T-helper 1 cell treated with Interleukin-12 subunit alpha and Interleukin-12 subunit beta and Interleukin-4 antibody, amounts not matched to agents 30 ng/mL and 1 ng/mL, for 36 hours (primary cell): ENCODE results near the gene MBP. TPM values are rescaled to one million over a fixed set of nuclear protein-coding genes. Genes with fewer than 3 reads are reported as not detected.
"Not testable (repeated sequence)": the region's sequence is repeated elsewhere in the genome, so short reads cannot be mapped to it uniquely, and the experiment has no call there.

Experiments
- intact Hi-C: fragments of 100-400 bp; cut with micrococcal nuclease; formaldehyde crosslinking; loops from one replicate; pipeline ENCODE4 v1.15.1; 2024
- total RNA-seq: library from RNA; stranded (reverse); gene quantifications from 2 replicates; pipeline ENCODE4 v1.2.3, GENCODE V29; 2022

MBP gene
- total RNA-seq, 1 donor from 2014 or later = 92.0 TPM

GRCh38 chr18:76979906-76980305, 152.7 kb downstream of the MBP start:
- intact Hi-C loops = loop anchor here (5.0 kb wide), 2 partner anchors 158 to 672 kb away; partner anchors contain the start of gene ZNF236

GRCh38 chr18:76979111-76979751, 153.4 kb downstream of the MBP start:
- intact Hi-C loops = no loop called here

GRCh38 chr18:76978616-76979015, 154.0 kb downstream of the MBP start:
- intact Hi-C loops = no loop called here

- intact Hi-C loops = no loop called here
These were observed 154.8 kb downstream of the MBP start for GRCh38 chr18:76977684-76978232.

- intact Hi-C loops = no loop called here
These were observed 155.4 kb downstream of the MBP start for GRCh38 chr18:76977108-76977621.

- intact Hi-C loops = no loop called here
These were observed 156.9 kb downstream of the MBP start for GRCh38 chr18:76975577-76976110.

- intact Hi-C loops = no loop called here
These were observed 158.2 kb downstream of the MBP start for GRCh38 chr18:76974386-76974785.

- intact Hi-C loops = no loop called here
These were observed 158.9 kb downstream of the MBP start for GRCh38 chr18:76973520-76974266.

GRCh38 chr18:76972846-76973519, 159.6 kb downstream of the MBP start:
- intact Hi-C loops = no loop called here

- intact Hi-C loops = no loop called here
These were observed 160.3 kb downstream of the MBP start for GRCh38 chr18:76972241-76972640.

GRCh38 chr18:76970770-76971559, 161.6 kb downstream of the MBP start:
- intact Hi-C loops = no loop called here

GRCh38 chr18:76967721-76968472, 164.7 kb downstream of the MBP start:
- intact Hi-C loops = no loop called here

- intact Hi-C loops = not testable (repeated sequence)
These were observed 165.3 kb downstream of the MBP start for GRCh38 chr18:76967299-76967698.

- intact Hi-C loops = not testable (repeated sequence)
These were observed 166.9 kb downstream of the MBP start for GRCh38 chr18:76965555-76966151.

GRCh38 chr18:76963936-76964335, 168.6 kb downstream of the MBP start:
- intact Hi-C loops = loop anchor here (1.0 to 5.0 kb wide), 4 partner anchors 19 to 242 kb away; partner anchors contain the start of gene ZNF236

GRCh38 chr18:76962851-76963250, 169.7 kb downstream of the MBP start:
- intact Hi-C loops = loop anchor here (5.0 kb wide), 3 partner anchors 36 to 241 kb away; partner anchors contain the start of gene ZNF236

GRCh38 chr18:76960528-76961035, 172.0 kb downstream of the MBP start:
- intact Hi-C loops = loop anchor here (5.0 kb wide), 3 partner anchors 33 to 238 kb away; partner anchors contain the start of gene ZNF236

GRCh38 chr18:76959605-76960004, 173.0 kb downstream of the MBP start:
- intact Hi-C loops = loop anchor here (5.0 kb wide), 3 partner anchors 32 to 237 kb away; partner anchors contain the start of gene ZNF236
